GM21529 (cell line): Measurements from ENCODE around the gene AIFM3.
"Not testable (repeated sequence)": the region's sequence is repeated elsewhere in the genome, so short reads cannot be mapped to it uniquely, and the experiment has no call there.

Experiments used
- ATAC-seq: cut with Tn5 transposase; IDR thresholded peaks from one replicate; pipeline ENCODE4 v1.9.1; 2021; ENCODE audit not compliant: unreplicated experiment

The AIFM3 gene

DNA sequence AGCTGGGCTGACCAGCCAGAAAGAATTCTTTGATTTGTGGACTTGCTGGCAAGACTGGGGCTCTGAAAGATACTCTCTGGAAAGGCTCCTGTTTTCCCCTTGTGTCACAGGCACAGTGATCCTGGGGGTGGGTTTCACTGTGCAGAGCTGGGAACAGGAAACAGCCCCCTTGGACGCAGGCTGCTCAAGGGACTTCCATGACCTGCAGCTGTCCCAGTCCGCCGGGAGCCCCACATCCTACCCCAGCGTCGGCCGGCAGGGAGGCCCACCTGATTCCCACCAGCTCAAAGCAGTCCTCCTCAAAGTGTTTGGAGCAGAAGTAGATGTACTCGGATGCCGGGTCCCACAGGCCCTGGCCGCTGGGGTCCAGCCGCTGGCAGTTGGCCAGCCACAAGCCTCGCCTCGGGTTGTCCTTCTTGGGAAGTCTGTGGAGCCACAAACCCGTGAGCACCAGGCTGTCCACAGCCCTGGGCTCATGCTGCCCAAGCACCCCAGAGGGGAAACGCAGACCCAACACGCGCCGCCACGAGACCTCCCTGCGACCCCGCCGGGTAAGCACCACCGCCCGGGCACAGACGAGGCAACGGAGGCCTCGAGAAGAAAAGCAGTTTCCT is 34.0 kb downstream of the AIFM3 start:
- ATAC-seq = no peak

- ATAC-seq = peak; percentile 85
Measured at GRCh38 chr22:21001601-21002325, 34.7 kb downstream of the AIFM3 start, which contains the start of gene THAP7. Gene THAP7 (minus strand): TSS chr22:21002118. CDS start chr22:21001911, 207 bp downstream.

DNA sequence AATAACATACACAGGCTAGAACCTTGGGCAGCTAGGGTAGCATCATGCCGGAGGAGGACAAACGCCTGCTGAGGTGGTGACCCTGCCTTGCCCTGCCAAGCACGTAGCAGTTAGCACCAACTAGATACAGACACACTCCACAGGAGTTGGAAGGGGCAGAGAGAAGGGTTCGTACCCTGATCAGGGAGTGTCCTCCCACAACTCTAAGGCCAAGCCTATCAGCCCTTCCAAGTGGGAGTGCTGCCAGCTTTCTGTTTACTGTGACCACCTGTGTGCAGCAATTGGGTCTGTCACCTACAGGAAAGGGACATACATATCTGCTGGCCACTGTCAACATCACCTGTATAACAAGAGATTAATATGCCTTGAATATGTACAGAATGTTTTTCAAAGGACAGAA is 36.7 kb downstream of the AIFM3 start:
- ATAC-seq = no peak

DNA sequence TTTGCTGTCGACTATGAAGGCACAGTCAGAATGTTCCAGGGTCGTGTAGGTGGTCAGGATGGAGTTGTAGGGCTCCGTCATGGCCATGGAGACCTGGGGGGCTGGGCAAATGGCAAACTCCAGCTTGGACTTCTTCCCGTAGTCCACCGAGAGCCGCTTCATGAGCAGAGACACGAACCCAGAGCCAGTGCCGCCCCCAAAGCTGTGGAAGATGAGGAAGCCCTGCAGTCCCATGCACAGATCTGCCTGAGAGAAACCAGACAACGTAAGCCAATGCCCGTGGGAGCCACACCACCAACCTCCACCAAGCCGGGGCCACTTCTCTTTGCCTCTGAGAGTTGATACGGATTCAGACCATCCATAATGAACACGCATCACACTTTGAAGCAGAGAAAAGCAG is 42.2 kb downstream of the AIFM3 start:
- not testable (repeated sequence) for ATAC-seq

DNA sequence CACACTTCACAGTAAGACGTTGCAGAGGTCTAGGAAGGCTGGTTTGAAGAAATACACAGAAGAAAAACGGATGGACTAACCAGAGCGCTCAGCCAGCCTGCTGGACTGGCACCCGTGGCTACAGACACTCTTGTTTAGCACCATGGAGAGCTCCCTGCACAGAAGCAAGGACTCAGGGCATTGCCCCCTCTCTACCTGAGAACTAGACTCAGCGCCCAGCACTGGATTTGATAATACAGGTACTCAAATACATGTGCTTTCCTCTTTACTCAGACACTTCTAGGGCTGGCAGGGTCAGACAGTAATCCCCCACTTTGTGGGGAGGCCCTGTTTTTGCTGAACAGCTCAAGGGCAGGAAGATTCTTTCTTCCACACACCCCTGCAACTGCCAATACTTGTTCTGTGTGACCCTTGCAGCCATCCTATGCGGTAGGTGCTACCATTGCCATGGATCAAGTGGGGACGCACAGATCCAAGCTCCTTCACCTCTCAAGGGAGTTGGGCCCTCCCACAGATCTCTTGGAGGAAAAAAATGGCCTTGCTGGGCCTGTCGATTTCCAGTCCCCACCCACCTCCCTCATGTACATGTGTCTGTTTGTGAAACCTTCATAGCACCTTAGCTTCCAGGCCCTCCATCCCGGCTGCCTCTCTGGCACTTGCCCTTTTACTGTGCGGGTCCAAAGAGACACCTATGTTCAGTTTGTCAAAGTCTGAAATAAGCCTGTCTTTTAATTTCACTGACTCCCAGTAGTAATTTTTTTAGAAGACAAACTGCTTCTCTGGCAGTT is 42.8 kb downstream of the AIFM3 start:
- no peak for ATAC-seq

DNA sequence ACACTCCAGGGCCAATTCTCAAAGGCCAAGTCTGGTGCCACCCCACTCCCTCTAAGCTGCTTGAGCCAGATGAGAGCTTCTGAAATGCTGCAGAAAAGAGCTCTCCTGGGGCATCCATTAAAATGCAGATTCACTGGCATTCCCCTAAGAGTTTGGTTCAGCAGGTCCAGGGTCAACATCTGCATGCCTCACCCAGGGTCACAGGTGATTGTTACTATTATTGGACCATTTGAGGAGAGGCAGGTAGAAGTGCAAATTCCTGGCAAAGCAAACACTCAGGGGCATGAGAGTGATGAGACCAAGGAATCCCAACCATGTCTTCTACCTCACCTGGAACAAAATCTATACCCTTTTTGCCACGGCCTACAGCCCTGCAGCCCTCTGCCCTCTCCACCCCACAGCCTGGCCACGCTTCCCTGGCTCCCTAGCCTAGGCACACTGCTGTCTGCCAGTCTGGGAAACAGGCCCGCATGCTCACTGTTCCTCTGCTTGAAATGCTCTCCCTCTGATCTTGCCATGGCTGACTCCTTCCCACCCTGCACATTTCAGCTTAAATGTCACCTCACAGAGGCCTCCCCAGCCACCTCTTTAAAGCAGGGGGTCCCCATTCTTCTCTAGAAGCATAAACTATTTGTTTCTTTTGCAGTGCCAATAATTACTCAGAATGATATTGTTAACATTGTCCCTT is 43.5 kb downstream of the AIFM3 start:
- ATAC-seq = no peak

DNA sequence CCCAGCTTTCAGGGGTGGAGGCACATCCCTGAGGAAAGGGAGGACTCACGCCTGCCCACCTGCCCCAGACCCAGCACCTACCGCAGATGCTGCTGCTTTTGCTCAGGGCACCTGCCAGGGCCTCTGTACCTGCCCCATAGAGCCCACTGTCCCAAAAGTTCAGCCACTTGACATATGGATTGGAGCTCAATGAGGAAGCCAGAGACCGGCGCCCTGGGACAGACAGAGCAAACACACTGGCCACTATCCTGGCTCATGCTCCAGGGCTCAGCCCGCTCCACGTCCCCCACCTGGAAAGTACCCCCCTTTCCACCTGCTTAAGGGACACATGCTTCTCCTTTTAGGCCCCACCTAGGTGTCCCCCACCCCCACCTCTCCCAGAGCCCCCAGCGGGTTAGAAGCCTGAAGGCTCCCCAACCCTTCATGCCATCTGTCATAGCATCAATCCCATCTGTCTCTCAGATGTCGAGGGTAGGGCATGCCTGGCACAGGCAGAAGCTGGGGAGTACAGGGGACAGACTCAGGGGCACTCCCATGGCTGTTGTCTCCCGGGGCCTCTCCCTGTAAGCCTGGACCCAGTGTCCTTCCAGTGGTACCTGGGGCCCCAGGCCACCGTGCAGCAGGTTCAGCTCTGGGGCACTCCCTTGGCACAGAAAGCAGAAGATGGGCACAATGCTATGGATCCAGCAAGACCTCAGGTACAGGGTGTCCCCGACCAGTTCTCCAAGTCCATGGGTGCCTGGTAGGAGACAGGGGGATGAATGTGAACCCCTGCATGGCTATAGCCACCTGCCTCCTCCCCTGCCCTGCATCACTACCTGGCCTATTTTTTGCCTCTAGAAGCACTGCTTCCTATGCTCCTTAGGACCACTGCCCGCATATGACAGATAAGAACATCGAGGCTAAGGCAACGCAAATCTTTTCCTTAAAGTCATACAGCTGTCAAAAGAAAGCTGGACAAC is 45.7 kb downstream of the AIFM3 start:
- ATAC-seq = no peak

GRCh38 chr22:21013657-21014201 is 46.7 kb downstream of the AIFM3 start:
- no peak for ATAC-seq

DNA sequence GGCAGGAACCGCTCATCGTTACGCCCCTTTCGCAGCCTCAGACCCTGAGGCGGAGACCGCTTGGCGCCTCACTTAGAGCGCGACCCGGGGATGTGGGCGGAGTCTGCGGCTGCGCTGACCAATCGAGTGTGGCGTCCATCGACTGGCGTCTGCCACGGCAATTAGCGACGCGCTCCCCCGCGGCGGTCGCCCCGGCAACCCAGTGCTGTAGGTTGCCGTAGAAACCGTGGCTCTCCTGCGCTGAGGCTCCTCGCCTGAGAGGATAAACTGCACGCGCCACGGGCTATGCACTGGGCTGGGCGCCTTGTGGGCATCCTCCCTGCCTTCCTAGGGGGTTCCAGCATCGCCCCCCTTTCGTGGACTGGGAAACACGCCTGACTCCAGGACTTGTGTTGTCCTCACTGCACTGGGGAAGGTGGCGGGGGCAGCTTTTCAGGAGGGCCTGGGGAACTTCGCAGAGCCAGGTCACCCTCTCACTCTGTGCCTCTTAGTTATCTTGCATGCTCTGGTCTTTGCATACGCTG is 47.2 kb downstream of the AIFM3 start:
- peak; percentile 82 for ATAC-seq

DNA sequence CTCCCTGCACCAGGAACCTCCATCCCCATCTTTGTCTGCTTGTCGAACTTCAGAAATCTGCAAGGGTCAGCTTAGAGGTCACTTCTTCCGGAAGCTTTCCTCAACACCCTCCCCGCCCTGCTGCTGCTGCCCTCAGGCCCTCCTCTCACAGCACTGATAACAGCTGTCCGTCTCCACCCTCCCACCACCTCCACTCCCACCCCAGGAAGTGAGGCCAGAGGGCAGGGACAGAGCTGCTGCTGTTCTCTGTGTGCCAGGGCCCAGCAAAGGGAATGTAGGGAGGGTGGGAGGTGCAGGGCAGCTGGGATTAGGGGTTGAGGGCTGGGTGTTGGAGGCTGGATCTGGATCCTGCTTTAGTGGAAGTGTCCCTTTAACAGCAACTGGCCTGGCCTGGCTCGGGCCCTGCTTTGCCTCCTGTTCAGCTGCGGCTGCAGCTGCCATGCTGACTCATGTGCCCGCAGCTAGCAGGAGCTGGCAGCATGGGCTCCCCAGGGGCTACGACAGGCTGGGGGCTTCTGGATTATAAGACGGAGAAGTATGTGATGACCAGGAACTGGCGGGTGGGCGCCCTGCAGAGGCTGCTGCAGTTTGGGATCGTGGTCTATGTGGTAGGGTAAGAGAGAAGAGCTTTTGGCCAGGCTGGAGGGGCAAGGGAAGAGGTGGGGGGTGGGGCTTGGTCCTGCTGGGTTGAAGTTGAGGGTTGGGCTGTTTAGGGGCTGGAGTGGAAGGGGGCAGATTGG is 47.8 kb downstream of the AIFM3 start, which contains the start of gene P2RX6:
Gene P2RX6 (plus strand): TSS at position 440 of the 740 bp plus-strand sequence. CDS start 10 bp downstream, at position 450.
- ATAC-seq = no peak

DNA sequence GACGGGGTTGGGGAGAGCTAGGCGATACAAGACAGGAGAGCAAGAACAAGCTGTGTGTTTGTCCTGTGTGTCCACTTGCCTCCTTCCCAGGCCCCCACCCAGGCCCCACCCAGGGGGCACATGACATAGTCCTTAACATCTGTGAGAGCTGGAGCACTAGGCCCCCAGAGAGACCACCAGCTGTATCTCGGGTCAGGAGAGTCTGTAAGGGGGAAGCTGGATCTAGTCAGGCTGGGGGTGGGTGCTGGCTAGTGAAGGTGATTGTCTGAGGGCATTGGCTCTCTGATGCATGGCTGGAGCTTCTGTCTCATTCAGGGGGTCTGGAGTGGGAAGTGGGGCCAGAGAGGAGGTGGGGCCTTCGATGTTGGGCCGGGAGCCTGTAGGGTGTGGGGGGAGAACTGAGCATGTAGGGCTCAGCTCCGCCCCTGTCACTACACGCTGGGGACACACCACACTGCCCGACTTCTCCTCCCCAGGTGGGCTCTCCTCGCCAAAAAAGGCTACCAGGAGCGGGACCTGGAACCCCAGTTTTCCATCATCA is 48.5 kb downstream of the AIFM3 start:
- ATAC-seq = no peak

GRCh38 chr22:21016644-21017420 is 49.8 kb downstream of the AIFM3 start:
- no peak for ATAC-seq

DNA sequence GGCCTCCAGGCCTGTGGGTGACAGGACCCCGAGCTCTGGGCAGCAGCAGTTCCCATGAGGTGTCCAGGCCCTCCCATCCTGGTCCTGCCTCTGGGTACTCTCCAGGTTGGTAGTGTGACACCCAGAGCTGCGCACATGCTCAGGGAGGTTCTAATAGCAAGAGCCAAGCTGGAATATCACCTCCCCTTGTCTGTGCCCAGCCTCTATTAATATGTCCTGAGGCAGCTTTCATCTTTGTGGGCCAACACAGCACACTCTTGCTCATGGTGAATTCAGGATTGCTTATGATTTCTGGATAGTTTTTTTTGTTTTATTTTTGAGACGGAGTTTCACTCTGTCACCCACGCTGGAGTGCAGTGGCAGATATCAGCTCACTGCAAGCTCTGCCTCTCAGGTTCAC is 51.3 kb downstream of the AIFM3 start:
- no peak for ATAC-seq

DNA sequence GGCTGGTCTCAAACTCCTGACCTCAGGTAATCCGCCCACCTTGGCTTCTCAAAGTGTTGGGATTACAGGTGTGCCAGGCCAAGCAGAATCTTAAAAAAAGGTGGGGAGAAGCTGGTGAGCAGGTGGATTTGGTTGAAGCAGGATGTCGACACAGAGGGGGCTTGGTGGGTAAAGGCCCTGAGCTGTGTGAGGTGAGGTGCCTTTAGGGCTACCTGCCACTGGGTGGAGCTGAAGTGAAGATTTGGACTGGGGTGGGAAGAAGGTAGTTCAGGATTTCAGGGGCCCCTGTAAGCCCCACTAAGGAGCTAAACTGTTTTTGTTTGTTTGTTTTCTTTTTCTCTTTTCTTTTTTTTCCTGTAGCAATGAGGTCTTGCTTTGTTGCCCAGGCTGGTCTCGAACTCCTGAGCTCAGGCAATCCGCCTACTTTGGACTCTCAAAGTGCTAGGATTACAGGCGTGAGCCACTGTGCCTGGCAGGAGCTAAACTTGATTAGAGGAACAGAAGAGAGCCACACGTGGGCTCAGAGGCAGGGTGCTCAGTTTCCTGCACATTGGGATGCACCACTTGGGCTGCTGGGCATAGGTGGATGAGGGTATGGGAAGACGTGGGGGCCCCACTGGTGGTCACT is 53.9 kb downstream of the AIFM3 start:
- ATAC-seq = no peak

GRCh38 chr22:21022507-21022906 is 55.5 kb downstream of the AIFM3 start:
- no peak for ATAC-seq

GRCh38 chr22:21022955-21023614 is 56.0 kb downstream of the AIFM3 start:
- ATAC-seq = no peak

DNA sequence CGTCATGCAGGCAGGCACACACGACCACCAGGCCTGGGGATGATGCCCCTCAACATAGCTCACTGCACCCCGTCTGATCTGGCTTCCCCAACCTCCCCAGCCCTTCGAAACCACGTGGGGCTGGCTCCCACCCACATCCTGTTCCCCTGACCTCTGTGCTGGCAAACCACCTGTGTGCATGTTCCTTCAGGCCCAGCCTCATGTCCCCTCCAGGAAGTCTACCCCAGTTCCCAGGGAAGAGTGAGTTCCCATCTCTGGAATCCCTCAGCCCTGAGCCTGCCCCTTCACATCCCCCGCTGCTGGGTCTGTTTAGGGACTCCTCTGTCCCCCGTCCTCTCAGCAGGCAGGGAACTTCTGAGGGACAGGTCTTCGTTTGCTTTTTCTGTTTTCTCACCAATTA is 58.2 kb downstream of the AIFM3 start:
- no peak for ATAC-seq
